Stimulated activated CD8-positive, alpha-beta memory T cell treated with anti-CD3 and anti-CD28 coated beads, Interleukin-15, amount 100 ng/mL, for 1 hour (primary cell): ENCODE results near the gene HFE.
"Not testable (repeated sequence)": the region's sequence is repeated elsewhere in the genome, so short reads cannot be mapped to it uniquely, and the experiment has no call there.

Experiments
- DNase-seq: peaks from one replicate; pipeline ENCODE4 v3.0.0-alpha.2; 2020; ENCODE audit warnings: low read depth

The HFE gene

GRCh38 chr6:26087284-26088115 is at the start of gene HFE:
HFE (plus strand) TSS chr6:26087429; CDS start chr6:26087441, 12 bp downstream.
- no peak for DNase-seq

GRCh38 chr6:26041946-26042345 is 45.3 kb upstream of the HFE start:
- no peak for DNase-seq

- no peak for DNase-seq
Observed at GRCh38 chr6:26043384-26044139, 43.7 kb upstream of the HFE start.

- no peak for DNase-seq
Observed at GRCh38 chr6:26044140-26045064, 42.8 kb upstream of the HFE start.

GRCh38 chr6:26045065-26045927 is 41.9 kb upstream of the HFE start:
- DNase-seq: no peak

GRCh38 chr6:26045928-26046368 is 41.3 kb upstream of the HFE start:
- DNase-seq: no peak

GRCh38 chr6:26047329-26047728 is 39.9 kb upstream of the HFE start:
- DNase-seq: not testable (repeated sequence)

DNA sequence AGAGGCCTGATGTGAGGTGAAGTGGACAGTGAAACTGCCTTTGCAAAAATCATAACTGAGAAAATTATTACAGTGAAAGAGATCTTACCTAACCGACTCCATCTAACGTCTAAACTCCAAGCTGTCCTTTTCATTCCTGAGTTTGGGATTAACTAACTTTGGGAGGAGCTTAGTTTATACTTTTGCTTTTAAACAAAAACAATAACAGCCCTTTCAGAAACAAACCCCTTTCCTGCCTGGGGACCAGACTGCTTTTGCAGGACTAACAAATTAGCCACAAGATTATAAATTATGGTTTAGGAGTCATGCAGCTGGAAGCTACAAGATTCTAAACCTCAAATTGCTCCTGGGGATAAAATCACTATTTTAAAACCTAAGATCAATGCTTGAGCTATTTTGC is 38.6 kb upstream of the HFE start:
- DNase-seq: no peak

DNA sequence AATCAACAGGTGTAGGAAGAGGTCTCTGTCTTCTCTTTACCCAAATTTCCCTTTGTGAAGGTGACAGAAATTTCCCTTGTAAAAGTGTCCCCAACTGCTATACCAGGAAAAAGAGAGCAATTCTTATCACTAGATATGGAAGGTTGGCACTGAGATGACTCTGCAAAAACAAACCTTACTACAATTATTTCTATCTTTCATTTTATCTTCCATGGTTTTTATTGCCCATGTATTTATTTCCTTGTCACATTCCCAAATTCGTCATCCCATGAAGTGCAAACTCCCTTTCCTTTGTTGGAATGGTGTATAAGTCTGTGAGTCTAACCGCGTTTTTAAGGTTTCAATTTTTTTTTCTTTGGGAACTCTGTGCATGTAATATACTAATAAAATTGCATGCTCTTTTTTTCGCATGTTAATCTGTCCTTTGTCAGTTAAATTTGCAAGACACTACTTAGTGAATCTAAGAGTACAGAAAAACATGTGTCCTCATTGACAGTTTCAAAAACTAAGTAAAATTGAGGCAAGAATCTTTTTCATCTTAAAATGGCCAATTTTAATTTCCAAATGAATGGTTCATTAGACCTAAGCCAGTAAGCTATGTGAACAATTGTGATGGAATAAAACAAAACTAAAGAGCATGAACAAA is 35.4 kb upstream of the HFE start:
- DNase-seq: no peak

GRCh38 chr6:26052762-26053250 is 34.4 kb upstream of the HFE start:
- not testable (repeated sequence) for DNase-seq

GRCh38 chr6:26053992-26054780 is 33.0 kb upstream of the HFE start:
- no peak for DNase-seq

GRCh38 chr6:26054781-26055718 is 32.2 kb upstream of the HFE start:
- DNase-seq: no peak

- no peak for DNase-seq
Observed at GRCh38 chr6:26055719-26056582, 31.3 kb upstream of the HFE start.

- no peak for DNase-seq
Observed at GRCh38 chr6:26056583-26057350, 30.5 kb upstream of the HFE start.

DNA sequence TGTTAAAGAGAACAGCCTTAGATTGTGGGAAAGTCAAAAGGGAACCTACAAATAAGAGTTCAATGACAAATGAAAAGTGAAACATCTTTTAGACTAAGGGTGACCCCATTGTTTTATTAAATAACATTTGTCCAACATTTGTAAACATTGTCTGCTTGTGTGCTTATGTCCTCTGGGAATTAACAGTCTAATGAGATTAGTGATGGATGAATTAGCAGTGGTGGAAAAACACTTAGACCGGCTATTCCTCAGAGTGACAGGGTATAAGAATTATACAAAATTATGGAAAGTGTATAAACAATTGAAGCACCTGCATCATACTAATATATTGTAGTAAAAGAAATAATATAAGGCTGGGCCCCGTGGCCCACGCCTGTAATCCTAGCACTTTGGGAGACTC is 29.3 kb upstream of the HFE start:
- no peak for DNase-seq

DNA sequence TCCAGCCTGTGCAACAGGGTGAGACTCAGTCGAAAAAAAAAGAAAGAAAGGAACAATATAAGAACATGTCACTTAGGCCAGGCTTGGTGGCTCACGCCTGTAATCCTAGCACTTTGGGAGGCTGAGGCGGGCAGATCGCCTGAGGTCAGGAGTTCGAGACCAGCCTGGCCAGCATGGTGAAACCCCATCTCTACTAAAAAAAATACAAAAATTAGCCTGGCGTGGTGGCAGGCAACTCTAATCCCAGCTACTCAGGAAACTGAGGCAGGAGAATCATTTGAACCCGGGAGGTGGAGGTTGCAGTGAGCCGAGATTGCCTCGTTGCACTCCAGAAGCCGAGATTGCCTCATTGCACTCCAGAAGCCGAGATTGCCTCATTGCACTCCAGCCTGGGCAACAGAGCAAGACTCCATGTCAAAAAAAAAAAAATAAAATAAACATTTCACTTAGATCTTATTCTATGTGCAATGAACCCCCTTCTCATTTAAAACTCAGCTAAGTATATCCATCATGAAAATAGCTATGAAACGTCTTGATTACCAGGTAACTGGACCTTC is 28.7 kb upstream of the HFE start:
- not testable (repeated sequence) for DNase-seq
